Mesenchymal stem cell (in vitro differentiated cells and primary cell): ENCODE results near the gene RNF144A.
A peak's percentile ranks its signal among the peaks of the same experiment; 100 is the strongest.

Source experiments
- DNase-seq: peaks from one replicate; pipeline ENCODE4 v3.0.0-alpha.2; 2013
- H2AFZ ChIP-seq: one replicate; pipeline ENCODE4 v1.6.1; 2013; ENCODE audit warnings: low read depth, mild to moderate bottlenecking, control low read depth, inconsistent platforms, low read length, moderate library complexity
- H2AK5ac ChIP-seq: 2 replicates; pipeline ENCODE4 v1.6.1; 2013; ENCODE audit warnings: low read length, moderate library complexity, mild to moderate bottlenecking, inconsistent platforms; ENCODE audit not compliant: severe bottlenecking
- H2BK120ac ChIP-seq: one replicate; pipeline ENCODE4 v1.6.1; 2013; ENCODE audit warnings: low read depth, mild to moderate bottlenecking, inconsistent platforms, low read length, moderate library complexity
- H2BK12ac ChIP-seq, 2 experiments: one replicate each; pipeline ENCODE4 v1.6.1; 2013; ENCODE audit warnings: inconsistent platforms in 2 of 2, low read length in 2 of 2, mild to moderate bottlenecking in 2 of 2, moderate library complexity in 2 of 2, control low read depth in 1 of 2
- H2BK15ac ChIP-seq: one replicate; pipeline ENCODE4 v1.6.1; 2013; ENCODE audit warnings: mild to moderate bottlenecking, low read depth, inconsistent platforms; ENCODE audit not compliant: poor library complexity, severe bottlenecking
- H2BK5ac ChIP-seq: 2 replicates; pipeline ENCODE4 v1.6.1; 2013; ENCODE audit warnings: low read depth, mild to moderate bottlenecking, low read length, control low read depth, inconsistent platforms; ENCODE audit not compliant: poor library complexity, severe bottlenecking
- H3K14ac ChIP-seq, 2 experiments: one replicate each; pipeline ENCODE4 v1.6.1; 2013; ENCODE audit warnings: inconsistent platforms in 2 of 2, low read length in 2 of 2, control low read depth in 1 of 2, mild to moderate bottlenecking in 1 of 2, moderate library complexity in 1 of 2
- H3K18ac ChIP-seq, 2 experiments: one replicate each; pipeline ENCODE4 v1.6.1; 2013; ENCODE audit warnings: inconsistent platforms in 2 of 2, low read length in 2 of 2, control low read depth in 1 of 2, low read depth in 1 of 2, mild to moderate bottlenecking in 1 of 2
- H3K23ac ChIP-seq, 2 experiments: one replicate each; pipeline ENCODE4 v1.6.1; 2013; ENCODE audit warnings: inconsistent platforms in 2 of 2, low read length in 2 of 2, mild to moderate bottlenecking in 2 of 2, moderate library complexity in 2 of 2, control low read depth in 1 of 2
- H3K27ac ChIP-seq: 2 replicates; pipeline ENCODE4 v1.5.1; 2013; ENCODE audit warnings: mild to moderate bottlenecking, moderate library complexity, low read length, control low read depth, inconsistent platforms; ENCODE audit not compliant: poor library complexity, severe bottlenecking
- H3K27me3 ChIP-seq, 2 experiments: 2 replicates each; pipeline versions ENCODE4 v1.6.1 to v1.7.0; 2013; ENCODE audit warnings: low read length in 2 of 2, mild to moderate bottlenecking in 2 of 2, moderate library complexity in 2 of 2, control low read depth in 1 of 2, inconsistent platforms in 1 of 2; ENCODE audit not compliant: control insufficient read depth in 1 of 2, insufficient read depth in 1 of 2
- H3K36me3 ChIP-seq, 2 experiments: 2 replicates each; pipeline versions ENCODE4 v1.6.1 to v1.7.0; 2013; ENCODE audit warnings: low read length in 2 of 2, control low read depth in 1 of 2, inconsistent platforms in 1 of 2, low read depth in 1 of 2, mild to moderate bottlenecking in 1 of 2; ENCODE audit not compliant: insufficient read depth in 2 of 2, control insufficient read depth in 1 of 2
- H3K4ac ChIP-seq, 2 experiments: one replicate each; pipeline ENCODE4 v1.6.1; 2013; ENCODE audit warnings: inconsistent platforms in 2 of 2, low read length in 2 of 2, mild to moderate bottlenecking in 2 of 2, moderate library complexity in 2 of 2, control low read depth in 1 of 2, low read depth in 1 of 2
- H3K4me1 ChIP-seq: 2 replicates; pipeline ENCODE4 v1.6.1; 2013; ENCODE audit warnings: low read depth, low read length, control low read depth; ENCODE audit not compliant: control insufficient read depth, insufficient read depth
- H3K4me2 ChIP-seq: 2 replicates; pipeline ENCODE4 v1.6.1; 2013; ENCODE audit warnings: low read length, mild to moderate bottlenecking, inconsistent platforms; ENCODE audit not compliant: poor library complexity, severe bottlenecking
- H3K4me3 ChIP-seq, 2 experiments: 2 replicates each; pipeline versions ENCODE4 v1.5.1 to v1.7.0; 2013; ENCODE audit warnings: low read length in 2 of 2, mild to moderate bottlenecking in 2 of 2, control low read depth in 1 of 2, low read depth in 1 of 2; ENCODE audit not compliant: insufficient read depth in 1 of 2
- H3K79me1 ChIP-seq: replicated peaks from 2 replicates; pipeline ENCODE4 v1.6.1; 2013; ENCODE audit warnings: mild to moderate bottlenecking, control low read depth, low read length, inconsistent platforms; ENCODE audit not compliant: poor library complexity, severe bottlenecking
- H3K9ac ChIP-seq: 2 replicates; pipeline ENCODE4 v1.7.0; 2013; ENCODE audit warnings: mild to moderate bottlenecking, low read length, moderate library complexity
- H3K9me3 ChIP-seq: 2 replicates; pipeline ENCODE4 v1.7.0; 2013; ENCODE audit warnings: mild to moderate bottlenecking, low read length; ENCODE audit not compliant: control insufficient read depth
- H4K8ac ChIP-seq: one replicate; pipeline ENCODE4 v1.6.1; 2013; ENCODE audit warnings: inconsistent platforms, mild to moderate bottlenecking, low read length, moderate library complexity
- H4K91ac ChIP-seq: one replicate; pipeline ENCODE4 v1.6.1; 2013; ENCODE audit warnings: mild to moderate bottlenecking, low read length, inconsistent platforms
- WGBS: methylation state at CpG from one replicate; pipeline ENCODE4 v1.1.7; 2013; ENCODE audit warnings: mixed read lengths; 5-methylcytosine and 5-hydroxymethylcytosine counted together

Gene RNF144A

GRCh38 chr2:6960659-6961058 lies 43.4 kb downstream of the RNF144A start:
- no peak overlapping the region for H2AFZ ChIP-seq
- peak overlapping the region; percentile 79 for H3K9ac ChIP-seq
- H2AK5ac ChIP-seq = no peak overlapping the region
- H2BK12ac ChIP-seq = no peak overlapping the region
- H3K79me1 ChIP-seq = no peaks in the 10 kb centered on the region
- 93% methylated on average over 8 of the region's 8 CpGs for WGBS
- H3K9me3 ChIP-seq = no peaks in the 10 kb centered on the region
- no peak overlapping the region for H4K8ac ChIP-seq
- no peak overlapping the region for H3K4ac ChIP-seq
- DNase-seq = no peak
- H4K91ac ChIP-seq = no peak overlapping the region
- no peaks in the 10 kb centered on the region for H3K27me3 ChIP-seq
- no peak overlapping the region for H3K4me2 ChIP-seq
- no peak overlapping the region for H3K14ac ChIP-seq
- H3K4me3 ChIP-seq = peak overlapping the region in 1 of 2 experiments; percentile 48
- no peak overlapping the region for H3K18ac ChIP-seq
- H3K23ac ChIP-seq = no peak overlapping the region
- no peaks in the 10 kb centered on the region for H3K36me3 ChIP-seq
- no peak overlapping the region for H2BK5ac ChIP-seq
- H3K27ac ChIP-seq = no peak overlapping the region
- H2BK120ac ChIP-seq = no peak overlapping the region
- no peaks in the 10 kb centered on the region for H3K4me1 ChIP-seq
- H2BK15ac ChIP-seq = no peak overlapping the region

- Histone ChIP-seq H3K79me1 (no peaks in the 10 kb centered on the region), H3K4me2 (no peak overlapping the region), H3K4ac (no peak overlapping the region), H2AFZ (no peak overlapping the region), H2BK5ac (no peak overlapping the region), H2AK5ac (no peak overlapping the region), H3K23ac (no peak overlapping the region), H4K8ac (no peak overlapping the region), H4K91ac (no peak overlapping the region), H2BK15ac (no peak overlapping the region), H3K4me3 (no peak overlapping the region), H3K9me3 (no peaks in the 10 kb centered on the region), H3K9ac (no peak overlapping the region), H3K36me3 (peaks cover 0 to 3% of the 10 kb centered on the region in 2 experiments), H3K18ac (no peak overlapping the region), H2BK120ac (no peak overlapping the region), H3K27me3 (no peaks in the 10 kb centered on the region), H2BK12ac (no peak overlapping the region), H3K14ac (no peak overlapping the region), H3K4me1 (no peaks in the 10 kb centered on the region), H3K27ac (no peak overlapping the region)
- 100% methylated on average over 5 of the region's 6 CpGs for WGBS
- no peak for DNase-seq
Observed at GRCh38 chr2:6963727-6964126, 46.5 kb downstream of the RNF144A start.

GRCh38 chr2:6965071-6965795 lies 48.0 kb downstream of the RNF144A start:
- Histone ChIP-seq H2BK120ac (no peak overlapping the region), H3K27me3 (no peaks in the 10 kb centered on the region), H3K18ac (no peak overlapping the region), H2BK15ac (no peak overlapping the region), H2BK5ac (no peak overlapping the region), H3K36me3 (peaks cover 0 to 3% of the 10 kb centered on the region in 2 experiments), H3K9me3 (no peaks in the 10 kb centered on the region), H2AK5ac (no peak overlapping the region), H3K4me1 (no peaks in the 10 kb centered on the region), H3K4me3 (no peak overlapping the region), H4K8ac (peak overlapping the region; percentile 12), H3K14ac (no peak overlapping the region), H4K91ac (no peak overlapping the region), H3K4me2 (no peak overlapping the region), H2BK12ac (no peak overlapping the region), H3K79me1 (no peaks in the 10 kb centered on the region), H2AFZ (no peak overlapping the region), H3K27ac (no peak overlapping the region), H3K23ac (no peak overlapping the region), H3K4ac (no peak overlapping the region), H3K9ac (no peak overlapping the region)
- 97% methylated on average over 16 of the region's 19 CpGs for WGBS
- no peak for DNase-seq

GRCh38 chr2:6966446-6966940 lies 49.3 kb downstream of the RNF144A start:
- H4K8ac ChIP-seq = no peak overlapping the region
- H2BK5ac ChIP-seq = no peak overlapping the region
- no peak overlapping the region for H4K91ac ChIP-seq
- H2BK120ac ChIP-seq = no peak overlapping the region
- no peak overlapping the region for H3K4me3 ChIP-seq
- no peak overlapping the region for H2AK5ac ChIP-seq
- H3K27ac ChIP-seq = no peak overlapping the region
- no peak overlapping the region for H3K9ac ChIP-seq
- H2BK12ac ChIP-seq = no peak overlapping the region
- H2BK15ac ChIP-seq = no peak overlapping the region
- H3K18ac ChIP-seq = no peak overlapping the region
- peaks cover 0 to 3% of the 10 kb centered on the region in 2 experiments for H3K36me3 ChIP-seq
- no peaks in the 10 kb centered on the region for H3K9me3 ChIP-seq
- H3K23ac ChIP-seq = no peak overlapping the region
- 97% methylated on average over 7 of the region's 7 CpGs for WGBS
- H3K14ac ChIP-seq = no peak overlapping the region
- H3K27me3 ChIP-seq = no peaks in the 10 kb centered on the region
- H3K4me1 ChIP-seq = no peaks in the 10 kb centered on the region
- no peak overlapping the region for H3K4ac ChIP-seq
- H3K4me2 ChIP-seq = no peak overlapping the region
- H3K79me1 ChIP-seq = no peaks in the 10 kb centered on the region
- no peak for DNase-seq
- H2AFZ ChIP-seq = no peak overlapping the region
